B cell (primary cell): Measurements from ENCODE around the gene GOLGA8A. TPM values are rescaled to one million over a fixed set of nuclear protein-coding genes. Genes with fewer than 3 reads are reported as not detected.

Source experiments
- ATAC-seq: fragments of 200-7000 bp; cut with Tn5 transposase; one replicate; pipeline ENCODE4 v1.10.0; 2021; ENCODE audit warnings: low read depth, mild to moderate bottlenecking, moderate number of reproducible peaks, moderate library complexity
- CTCF ChIA-PET: fragments of 350-600 bp; sonication (Branson Sonifier 250); formaldehyde crosslinking; loops from one replicate; lab custom pipeline; 2021; ENCODE audit warnings: antibody characterized with exemption, inconsistent platforms; lab: Charles Lee
- POLR2A ChIA-PET: fragments of 350-600 bp; sonication (Branson Sonifier 250); formaldehyde crosslinking; loops from one replicate; lab custom pipeline; 2021; ENCODE audit warnings: antibody characterized with exemption; lab: Charles Lee
- DNase-seq: peaks from one replicate; pipeline ENCODE4 v3.0.0; 2013
- H2AFZ ChIP-seq: 2 replicates; pipeline ENCODE4 v1.6.1; 2012; ENCODE audit warnings: mild to moderate bottlenecking, low read depth, low read length; ENCODE audit not compliant: insufficient read depth, poor library complexity, severe bottlenecking
- H3K27ac ChIP-seq, 2 donors: 1 replicate in 1 of 2; 2 replicates in 1 of 2; pipeline ENCODE4 v1.5.1; 2012 to 2013; ENCODE audit warnings: low read length in 2 of 2, mild to moderate bottlenecking in 2 of 2, moderate library complexity in 1 of 2
- H3K27me3 ChIP-seq, 4 experiments: fragments of 200-600 bp in 1 of 4; sonication (generic) in 1 of 4; replicated peaks in 1 of 4; 1 replicate in 2 of 4; 2 replicates in 2 of 4; pipeline versions ENCODE4 v1.6.1 to v1.7.0; 2013 to 2016; ENCODE audit warnings: low read length in 3 of 4, mild to moderate bottlenecking in 2 of 4, mixed read lengths in 1 of 4, moderate library complexity in 1 of 4; ENCODE audit not compliant: insufficient read depth in 4 of 4, control insufficient read depth in 3 of 4; ENCODE audit errors: control extremely low read depth in 1 of 4
- H3K36me3 ChIP-seq, 2 experiments: replicated peaks in 1 of 2; 1 replicate in 1 of 2; 2 replicates in 1 of 2; pipeline versions ENCODE4 v1.6.1 to v1.7.1; 2013; ENCODE audit warnings: low read length in 1 of 2; ENCODE audit not compliant: insufficient read depth in 2 of 2, control insufficient read depth in 1 of 2; ENCODE audit errors: control extremely low read depth in 1 of 2, extremely low read depth in 1 of 2
- H3K4me1 ChIP-seq, 2 donors: fragments of 200-600 bp in 1 of 2; sonication (generic) in 1 of 2; 1 replicate in 1 of 2; 2 replicates in 1 of 2; pipeline versions ENCODE4 v1.5.1 to v1.6.1; 2013 to 2017; ENCODE audit warnings: low read length in 2 of 2; ENCODE audit not compliant: control insufficient read depth in 2 of 2, insufficient read depth in 2 of 2
- H3K4me2 ChIP-seq: replicated peaks from 2 replicates; pipeline ENCODE3; 2012; ENCODE audit warnings: mild to moderate bottlenecking, low read depth, low read length; ENCODE audit not compliant: poor library complexity, severe bottlenecking
- H3K4me3 ChIP-seq, 5 experiments: fragments of 200-600 bp in 1 of 5; sonication (generic) in 1 of 5; 1 replicate in 3 of 5; 2 replicates in 2 of 5; pipeline versions ENCODE4 v1.5.1 to v1.7.0; 2011 to 2016; ENCODE audit warnings: low read length in 4 of 5, mild to moderate bottlenecking in 4 of 5, low read depth in 2 of 5, control low read depth in 1 of 5, moderate library complexity in 1 of 5; ENCODE audit not compliant: insufficient read depth in 1 of 5; ENCODE audit errors: control extremely low read depth in 1 of 5, extremely low read depth in 1 of 5
- H3K79me2 ChIP-seq: fragments of 200-600 bp; sonication (generic); one replicate; pipeline ENCODE4 v1.6.0; 2016; ENCODE audit warnings: low read length; ENCODE audit not compliant: control insufficient read depth, insufficient read depth
- H3K9ac ChIP-seq: fragments of 200-600 bp; sonication (generic); 2 replicates; pipeline ENCODE4 v1.6.1; 2017; ENCODE audit warnings: mild to moderate bottlenecking, low read length, moderate library complexity
- H3K9me3 ChIP-seq, 3 donors: one replicate each; pipeline versions ENCODE4 v1.6.1 to v1.7.1; 2013; ENCODE audit warnings: low read length in 2 of 3; ENCODE audit not compliant: control insufficient read depth in 2 of 3, insufficient read depth in 1 of 3; ENCODE audit errors: control extremely low read depth in 1 of 3
- H4K20me1 ChIP-seq: 2 replicates; pipeline ENCODE4 v1.6.0; 2012; ENCODE audit warnings: mild to moderate bottlenecking, low read length; ENCODE audit not compliant: insufficient read depth, control insufficient read depth, poor library complexity, severe bottlenecking
- H3K27ac Mint-ChIP-seq: one replicate; pipeline ENCODE4 v1.8.0; 2021; ENCODE audit warnings: mixed read lengths
- H3K27me3 Mint-ChIP-seq: one replicate; pipeline ENCODE4 v1.8.0; 2021; ENCODE audit warnings: mixed read lengths
- H3K4me1 Mint-ChIP-seq: one replicate; pipeline ENCODE4 v1.8.0; 2021; ENCODE audit warnings: mixed read lengths
- H3K4me3 Mint-ChIP-seq: one replicate; pipeline ENCODE4 v1.8.0; 2021; ENCODE audit warnings: mixed read lengths
- H3K9me3 Mint-ChIP-seq: one replicate; pipeline ENCODE4 v1.8.0; 2022; ENCODE audit warnings: mixed read lengths; ENCODE audit not compliant: insufficient read depth
- CTCF ChIP-seq: fragments of 200-600 bp; IDR thresholded peaks from one replicate; pipeline ENCODE4 v1.8.0; 2022; ENCODE audit warnings: antibody characterized with exemption, mild to moderate bottlenecking
- EZH2 ChIP-seq: IDR thresholded peaks from 2 replicates; pipeline ENCODE4 v1.6.1; 2012; ENCODE audit warnings: borderline replicate concordance, low read depth, mild to moderate bottlenecking, moderate library complexity, low read length; ENCODE audit not compliant: insufficient read depth, poor library complexity, severe bottlenecking
- WGBS: methylation state at CpG from one replicate; pipeline ENCODE4 v1.1.5; 2013; ENCODE audit warnings: missing lambda C conversion rate; ENCODE audit not compliant: insufficient coverage; 5-methylcytosine and 5-hydroxymethylcytosine counted together
- intact Hi-C: fragments of 100-400 bp; cut with micrococcal nuclease; formaldehyde crosslinking; loops from one replicate; pipeline ENCODE4 v1.10.0; 2022
- polyA plus RNA-seq: library from polyadenylated mRNA; depleted of rRNA; stranded (reverse); fragments of >200 nt; gene quantifications from 2 replicates; pipeline ENCODE4 v1.2.3, GENCODE V29; 2012
- total RNA-seq, 2 donors: library from RNA; stranded (reverse); fragments of 120-200 nt in 1 of 2; gene quantifications; 1 replicate in 1 of 2; 2 replicates in 1 of 2; pipeline versions ENCODE4 v1.2.3 to v1.2.4, GENCODE V29; 2013 to 2022

Gene GOLGA8A
- total and polyA plus RNA-seq, 2 donors (not counting 1 experiment from before 2014, with no cell fraction given), result 114 to 248 TPM

GRCh38 chr15:34470091-34470490 lies 32.5 kb upstream of the GOLGA8A start:
- H3K36me3 ChIP-seq, result no peaks in the 10 kb centered on the region

GRCh38 chr15:34461730-34462129 lies 24.1 kb upstream of the GOLGA8A start:
- Mint-ChIP-seq H3K4me1 (no peaks in the 10 kb centered on the region), H3K4me3 (no peak overlapping the region), H3K9me3 (no peaks in the 10 kb centered on the region), H3K27me3 (peaks cover 16% of the 10 kb centered on the region), H3K27ac (no peak overlapping the region)
- H3K27me3 ChIP-seq, result peaks cover 0 to 6% (median 3%) of the 10 kb centered on the region in 4 experiments
- ChIA-PET POLR2A (no interaction called here), CTCF (no interaction called here)
- H3K9ac ChIP-seq, result no peak overlapping the region
- H3K4me2 ChIP-seq, result no peak overlapping the region
- intact Hi-C loops, result no loop called here
- no peak overlapping the region for H3K27ac ChIP-seq
- no peaks in the 10 kb centered on the region for H3K79me2 ChIP-seq
- H4K20me1 ChIP-seq, result no peaks in the 10 kb centered on the region
- TF ChIP-seq CTCF (no peak), EZH2 (no peak)
- no peak overlapping the region for H3K4me3 ChIP-seq
- ATAC-seq, result no peak
- WGBS, result no CpG with 5 or more reads among the region's 1 CpG
- H3K9me3 ChIP-seq, result no peaks in the 10 kb centered on the region
- no peaks in the 10 kb centered on the region for H3K4me1 ChIP-seq
- H2AFZ ChIP-seq, result no peak overlapping the region
- DNase-seq, result no peak
- no peaks in the 10 kb centered on the region for H3K36me3 ChIP-seq

More at GRCh38 chr15:34470091-34470490, 32.5 kb upstream of the GOLGA8A start:
- Histone ChIP-seq H3K4me1 (no peaks in the 10 kb centered on the region), H3K27ac (no peak overlapping the region), H4K20me1 (no peaks in the 10 kb centered on the region), H3K9ac (no peak overlapping the region), H3K9me3 (no peaks in the 10 kb centered on the region), H3K4me3 (no peak overlapping the region), H3K4me2 (no peak overlapping the region), H2AFZ (no peak overlapping the region), H3K79me2 (no peaks in the 10 kb centered on the region), H3K27me3 (peaks cover 0 to 10% (median 0%) of the 10 kb centered on the region in 4 experiments)
- Mint-ChIP-seq H3K9me3 (no peaks in the 10 kb centered on the region), H3K4me1 (no peaks in the 10 kb centered on the region), H3K27ac (no peak overlapping the region), H3K27me3 (peaks cover 10% of the 10 kb centered on the region), H3K4me3 (no peak overlapping the region)
- no peak for ATAC-seq
- no peak for DNase-seq
- ChIA-PET CTCF (no interaction called here), POLR2A (no interaction called here)
- TF ChIP-seq CTCF (no peak), EZH2 (no peak)
- intact Hi-C loops, result no loop called here
- 50% methylated on average over 1 of the region's 3 CpGs for WGBS
